ENCODE results near the gene RSAD2.

Gene RSAD2

GRCh38 chr2:6941299-6942046, 63.9 kb downstream of the RSAD2 start:
- POLR2A ChIA-PET, result no interaction called here
- no peak for TF ChIP-seq CTCF (IDR thresholded peaks at IDR 0.05; ENCODE audit: insufficient read depth, low read length, missing control alignments)
- H3K4me3 ChIP-seq (ENCODE audit: low read depth, low read length), result no peak overlapping the region
- CTCF ChIA-PET, result no interaction called here
- DNase-seq (ENCODE audit: low read depth, low spot score), result no peak

- H3K4me3 ChIP-seq (ENCODE audit: low read depth, low read length), result no peak overlapping the region
- CTCF ChIA-PET, result no interaction called here
- no peak for DNase-seq (ENCODE audit: low read depth, low spot score)
- POLR2A ChIA-PET, result no interaction called here
- TF ChIP-seq CTCF (IDR thresholded peaks at IDR 0.05; ENCODE audit: insufficient read depth, low read length, missing control alignments), result no peak
Measured at GRCh38 chr2:6942848-6943247, 65.3 kb downstream of the RSAD2 start.

- no peak overlapping the region for H3K4me3 ChIP-seq (ENCODE audit: low read depth, low read length)
- no peak for DNase-seq (ENCODE audit: low read depth, low spot score)
- ChIA-PET CTCF (no interaction called here), POLR2A (no interaction called here)
- no peak for TF ChIP-seq CTCF (IDR thresholded peaks at IDR 0.05; ENCODE audit: insufficient read depth, low read length, missing control alignments)
Measured at GRCh38 chr2:6943523-6943922, 65.9 kb downstream of the RSAD2 start.

- no peak for TF ChIP-seq CTCF (IDR thresholded peaks at IDR 0.05; ENCODE audit: insufficient read depth, low read length, missing control alignments)
- no peak overlapping the region for H3K4me3 ChIP-seq (ENCODE audit: low read depth, low read length)
- POLR2A ChIA-PET, result no interaction called here
- CTCF ChIA-PET, result no interaction called here
- no peak for DNase-seq (ENCODE audit: low read depth, low spot score)
Measured at GRCh38 chr2:6943971-6944370, 66.4 kb downstream of the RSAD2 start.

GRCh38 chr2:6944555-6944954, 67.0 kb downstream of the RSAD2 start:
- no peak for TF ChIP-seq CTCF (IDR thresholded peaks at IDR 0.05; ENCODE audit: insufficient read depth, low read length, missing control alignments)
- ChIA-PET POLR2A (no interaction called here), CTCF (no interaction called here)
- DNase-seq (ENCODE audit: low read depth, low spot score), result no peak
- no peak overlapping the region for H3K4me3 ChIP-seq (ENCODE audit: low read depth, low read length)

GRCh38 chr2:6945087-6945813, 67.7 kb downstream of the RSAD2 start:
- CTCF ChIA-PET, result no interaction called here
- no peak overlapping the region for H3K4me3 ChIP-seq (ENCODE audit: low read depth, low read length)
- no peak for DNase-seq (ENCODE audit: low read depth, low spot score)
- TF ChIP-seq CTCF (IDR thresholded peaks at IDR 0.05; ENCODE audit: insufficient read depth, low read length, missing control alignments), result no peak
- POLR2A ChIA-PET, result no interaction called here

Measured in AG04449 (cell line).